BJ (cell line): Measurements from ENCODE around the gene FN3K. TPM values are rescaled to one million over a fixed set of nuclear protein-coding genes. Genes with fewer than 3 reads are reported as not detected.

ENCODE experiments used
- CTCF ChIA-PET: fragments of 350-600 bp; formaldehyde crosslinking; extraction: SDS; loops from one replicate; lab custom pipeline; 2021; ENCODE audit warnings: antibody characterized with exemption, inconsistent platforms; lab: Yijun Ruan, JAX
- POLR2A ChIA-PET: fragments of 300-600 bp; sonication (Branson Sonifier 250); formaldehyde crosslinking; extraction: SDS; loops from one replicate; lab custom pipeline; 2021; ENCODE audit warnings: antibody characterized with exemption; lab: Charles Lee
- DNase-seq: peaks from one replicate; pipeline ENCODE4 v3.0.0-alpha.2; 2011; ENCODE audit warnings: low read depth
- H3K27me3 ChIP-seq: 2 replicates; pipeline ENCODE4 v1.6.0; 2011; ENCODE audit warnings: low read length; ENCODE audit not compliant: control insufficient read depth, insufficient read depth
- H3K36me3 ChIP-seq: 2 replicates; pipeline ENCODE4 v1.5.1; 2011; ENCODE audit warnings: low read length; ENCODE audit not compliant: control insufficient read depth, insufficient read depth
- H3K4me3 ChIP-seq: 2 replicates; pipeline ENCODE4 v1.5.1; 2011; ENCODE audit warnings: low read depth, mild to moderate bottlenecking, control low read depth, low read length
- CTCF ChIP-seq: IDR thresholded peaks from 2 replicates; pipeline ENCODE4 v1.5.1; 2011; ENCODE audit warnings: low read depth, mild to moderate bottlenecking, control low read depth, inconsistent platforms, low read length, moderate library complexity; ENCODE audit not compliant: insufficient read depth
- polyA plus RNA-seq: library from polyadenylated mRNA; depleted of rRNA; stranded (reverse); fragments of >200 nt; gene quantifications from 2 replicates; pipeline ENCODE4 v1.2.3, GENCODE V29; 2011

FN3K gene
- polyA plus RNA-seq, 1 experiment, result 1.1 TPM

GRCh38 chr17:82703036-82703745 lies 32.2 kb upstream of the FN3K start:
- Histone ChIP-seq H3K4me3 (no peak overlapping the region), H3K27me3 (no peaks in the 10 kb centered on the region; the same call in 1 of the 2 replicates), H3K36me3 (no peaks in the 10 kb centered on the region)
- CTCF ChIA-PET, result no interaction called here
- no peak for DNase-seq
- no peak for TF ChIP-seq CTCF
- POLR2A ChIA-PET, result no interaction called here

- DNase-seq, result no peak
- Histone ChIP-seq H3K36me3 (no peaks in the 10 kb centered on the region), H3K27me3 (no peaks in the 10 kb centered on the region; the same call in 1 of the 2 replicates), H3K4me3 (no peak overlapping the region)
- no peak for TF ChIP-seq CTCF
- CTCF ChIA-PET, result no interaction called here
- POLR2A ChIA-PET, result no interaction called here
These were observed 31.2 kb upstream of the FN3K start for GRCh38 chr17:82703935-82704865.

GRCh38 chr17:82704886-82705285 lies 30.5 kb upstream of the FN3K start:
- TF ChIP-seq CTCF, result no peak
- POLR2A ChIA-PET, result no interaction called here
- no peak overlapping the region for H3K4me3 ChIP-seq
- no peaks in the 10 kb centered on the region; the same call in 1 of the 2 replicates for H3K27me3 ChIP-seq
- CTCF ChIA-PET, result no interaction called here
- H3K36me3 ChIP-seq, result no peaks in the 10 kb centered on the region
- DNase-seq, result no peak

GRCh38 chr17:82705756-82706155 lies 29.7 kb upstream of the FN3K start:
- TF ChIP-seq CTCF, result no peak
- no peak overlapping the region for H3K4me3 ChIP-seq
- H3K36me3 ChIP-seq, result no peaks in the 10 kb centered on the region
- no peak for DNase-seq
- H3K27me3 ChIP-seq, result no peaks in the 10 kb centered on the region; the same call in 1 of the 2 replicates
- ChIA-PET CTCF (no interaction called here), POLR2A (no interaction called here)

- TF ChIP-seq CTCF, result no peak
- DNase-seq, result no peak
- Histone ChIP-seq H3K27me3 (no peaks in the 10 kb centered on the region), H3K4me3 (no peak overlapping the region), H3K36me3 (no peaks in the 10 kb centered on the region)
- POLR2A ChIA-PET, result no interaction called here
- CTCF ChIA-PET, result interaction anchor here (0.6 kb wide), 1 partner anchor 55 kb away, joined by 3 read pairs; no protein-coding TSS in a partner anchor
These were observed 26.3 kb upstream of the FN3K start for GRCh38 chr17:82709024-82709675.
